Measurements from ENCODE around the gene ELL2.

GRCh38 chr5:95966005-95966404, 4.4 kb upstream of the ELL2 start:
- TF ChIP-seq CTCF (IDR thresholded peaks at IDR 0.05) (no peak), POLR2AphosphoS5 (IDR thresholded peaks at IDR 0.05) (no peak), POLR2A (IDR thresholded peaks at IDR 0.05) (no peak)

All from prostate gland (tissue), 2 donors.